Natural killer cell (primary cell): ENCODE data around the gene COL9A2. TPM values are rescaled to one million over a fixed set of nuclear protein-coding genes. Genes with fewer than 3 reads are reported as not detected.

Experiments used
- ATAC-seq, 3 donors: fragments of 150-1000 bp in 2 of 3; fragments of 200-7000 bp in 1 of 3; cut with Tn5 transposase; 1 replicate in 1 of 3; 2 replicates in 2 of 3; pipeline ENCODE4 v1.10.0; 2021; ENCODE audit warnings: mild to moderate bottlenecking in 2 of 3, moderate library complexity in 2 of 3
- DNase-seq, 2 donors: peaks; one replicate each; pipeline versions ENCODE4 v3.0.0 to v3.0.0-alpha.2; 2013 to 2021; ENCODE audit warnings: mixed read lengths in 1 of 2
- H3K27ac ChIP-seq: one replicate; pipeline ENCODE4 v1.5.1; 2013; ENCODE audit warnings: mild to moderate bottlenecking, low read length
- H3K27me3 ChIP-seq: one replicate; pipeline ENCODE4 v1.6.1; 2013; ENCODE audit warnings: low read length; ENCODE audit not compliant: control insufficient read depth, insufficient read depth
- H3K36me3 ChIP-seq: one replicate; pipeline ENCODE4 v1.6.1; 2013; ENCODE audit warnings: low read length; ENCODE audit not compliant: control insufficient read depth, insufficient read depth
- H3K4me1 ChIP-seq: one replicate; pipeline ENCODE4 v1.6.1; 2013; ENCODE audit warnings: low read length; ENCODE audit not compliant: control insufficient read depth, insufficient read depth
- H3K4me3 ChIP-seq: one replicate; pipeline ENCODE4 v1.5.1; 2013; ENCODE audit warnings: low read length
- H3K9me3 ChIP-seq: one replicate; pipeline ENCODE4 v1.6.1; 2013; ENCODE audit warnings: low read length; ENCODE audit not compliant: control insufficient read depth, insufficient read depth
- H3K27ac Mint-ChIP-seq, 2 donors: one replicate each; pipeline ENCODE4 v1.8.0; 2022; ENCODE audit warnings: mild to moderate bottlenecking in 2 of 2, mixed read lengths in 2 of 2, moderate library complexity in 1 of 2
- H3K27me3 Mint-ChIP-seq, 2 donors: one replicate each; pipeline ENCODE4 v1.8.0; 2022; ENCODE audit warnings: low read depth in 2 of 2, mixed read lengths in 2 of 2
- H3K36me3 Mint-ChIP-seq: one replicate; pipeline ENCODE4 v1.8.0; 2022; ENCODE audit warnings: mixed read lengths
- H3K4me1 Mint-ChIP-seq, 2 donors: one replicate each; pipeline ENCODE4 v1.8.0; 2022; ENCODE audit warnings: mixed read lengths in 2 of 2
- H3K4me3 Mint-ChIP-seq: one replicate; pipeline ENCODE4 v1.8.0; 2022; ENCODE audit warnings: mild to moderate bottlenecking, moderate library complexity, mixed read lengths
- H3K9me3 Mint-ChIP-seq, 2 donors: one replicate each; pipeline ENCODE4 v1.8.0; 2022; ENCODE audit warnings: mixed read lengths in 2 of 2
- CTCF ChIP-seq: fragments of 200-600 bp; IDR thresholded peaks from one replicate; pipeline ENCODE4 v1.8.0; 2022; ENCODE audit warnings: antibody characterized with exemption
- WGBS: methylation state at CpG from one replicate; pipeline ENCODE4 v1.1.7; 2013; ENCODE audit warnings: missing lambda C conversion rate; ENCODE audit not compliant: insufficient coverage; 5-methylcytosine and 5-hydroxymethylcytosine counted together
- intact Hi-C: fragments of 100-400 bp; cut with micrococcal nuclease; formaldehyde crosslinking; loops from one replicate; pipeline ENCODE4 v1.14.2; 2022
- total RNA-seq, 4 donors: library from RNA; stranded (reverse); fragments of 120-200 nt in 1 of 4; gene quantifications; one replicate each; pipeline versions ENCODE4 v1.2.3 to v1.2.4, GENCODE V29; 2013 to 2022

COL9A2 gene
- total RNA-seq, 3 donors from 2014 or later (not counting 1 experiment from before 2014, with no cell fraction given) = 2.4 to 2.6 (median 2.5) TPM

- WGBS = 96% methylated on average over 6 of the region's 6 CpGs
- H3K4me3 ChIP-seq = no peak overlapping the region
- H3K27ac ChIP-seq = no peak overlapping the region
- ATAC-seq = no peak
- H3K9me3 ChIP-seq = no peaks in the 10 kb centered on the region
- H3K4me1 ChIP-seq = peaks cover 8% of the 10 kb centered on the region
- Mint-ChIP-seq H3K36me3 (no peaks in the 10 kb centered on the region), H3K4me3 (no peak overlapping the region), H3K9me3 (no peaks in the 10 kb centered on the region), H3K4me1 (no peaks in the 10 kb centered on the region), H3K27me3 (no peaks in the 10 kb centered on the region), H3K27ac (no peak overlapping the region)
- DNase-seq = no peak
- intact Hi-C loops = no loop called here
- TF ChIP-seq CTCF = no peak
- H3K27me3 ChIP-seq = no peaks in the 10 kb centered on the region
- H3K36me3 ChIP-seq = no peaks in the 10 kb centered on the region
Measured at GRCh38 chr1:40307186-40307585, 9.9 kb downstream of the COL9A2 start.

DNA sequence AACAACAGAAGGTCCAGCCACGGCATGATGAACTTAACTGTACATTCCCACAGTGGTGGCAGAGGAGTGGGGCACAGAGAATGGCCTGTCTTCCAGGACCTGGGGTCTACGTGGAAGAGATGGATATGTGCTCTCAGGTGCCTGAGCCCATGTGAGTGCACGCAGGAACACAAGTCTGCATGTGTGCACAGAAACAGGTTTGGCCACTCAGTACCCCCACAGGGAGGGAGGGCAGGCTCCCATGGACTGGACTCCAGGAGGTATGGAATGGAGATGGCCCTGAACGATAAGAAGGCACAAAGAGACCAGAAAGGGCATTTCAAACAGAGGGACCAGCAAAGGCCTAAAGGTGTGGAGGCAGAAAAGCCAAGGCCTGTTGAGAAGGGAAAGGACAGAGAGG lies 10.8 kb downstream of the COL9A2 start:
- H3K27me3 Mint-ChIP-seq = no peaks in the 10 kb centered on the region
- H3K36me3 Mint-ChIP-seq = no peaks in the 10 kb centered on the region
- intact Hi-C loops = no loop called here
- H3K4me3 ChIP-seq = no peak overlapping the region
- H3K27ac Mint-ChIP-seq = no peak overlapping the region
- TF ChIP-seq CTCF = no peak
- H3K27ac ChIP-seq = no peak overlapping the region
- WGBS = 97% methylated on average over 4 of the region's 4 CpGs
- H3K27me3 ChIP-seq = no peaks in the 10 kb centered on the region
- no peaks in the 10 kb centered on the region for H3K36me3 ChIP-seq
- H3K9me3 ChIP-seq = no peaks in the 10 kb centered on the region
- no peaks in the 10 kb centered on the region for H3K9me3 Mint-ChIP-seq
- H3K4me1 ChIP-seq = no peaks in the 10 kb centered on the region
- DNase-seq (no peak), ATAC-seq (no peak)
- H3K4me3 Mint-ChIP-seq = no peak overlapping the region
- no peaks in the 10 kb centered on the region for H3K4me1 Mint-ChIP-seq

GRCh38 chr1:40305871-40306270 lies 11.2 kb downstream of the COL9A2 start:
- no peaks in the 10 kb centered on the region for H3K27me3 ChIP-seq
- TF ChIP-seq CTCF = no peak
- no peak overlapping the region for H3K4me3 ChIP-seq
- 94% methylated on average over 2 of the region's 2 CpGs for WGBS
- H3K4me3 Mint-ChIP-seq = no peak overlapping the region
- H3K27ac ChIP-seq = no peak overlapping the region
- no peak overlapping the region for H3K27ac Mint-ChIP-seq
- H3K36me3 ChIP-seq = no peaks in the 10 kb centered on the region
- no peaks in the 10 kb centered on the region for H3K36me3 Mint-ChIP-seq
- H3K4me1 Mint-ChIP-seq = no peaks in the 10 kb centered on the region
- no peaks in the 10 kb centered on the region for H3K27me3 Mint-ChIP-seq
- DNase-seq (no peak), ATAC-seq (no peak)
- no peaks in the 10 kb centered on the region for H3K4me1 ChIP-seq
- intact Hi-C loops = no loop called here
- no peaks in the 10 kb centered on the region for H3K9me3 Mint-ChIP-seq
- no peaks in the 10 kb centered on the region for H3K9me3 ChIP-seq

DNA sequence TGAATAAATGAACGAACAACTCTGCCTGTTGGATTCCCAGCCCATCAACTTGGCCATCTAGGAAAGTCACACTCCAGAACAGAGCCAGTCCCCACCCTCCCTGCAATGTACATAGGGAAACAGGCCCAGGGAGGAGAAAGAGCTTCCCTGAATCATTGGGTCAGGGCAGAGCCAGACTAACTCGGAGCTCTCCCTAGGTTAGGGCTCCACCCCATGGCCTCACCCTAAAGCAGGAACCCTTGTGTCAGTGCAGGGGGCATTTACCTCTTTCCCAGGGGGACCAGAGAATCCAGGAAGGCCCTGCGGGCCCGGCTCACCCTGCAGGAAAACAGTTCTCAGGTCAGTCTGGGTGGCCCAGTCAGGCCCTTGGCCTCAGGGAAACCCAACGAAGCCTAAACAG lies 11.6 kb downstream of the COL9A2 start:
- no peaks in the 10 kb centered on the region for H3K36me3 ChIP-seq
- no peak overlapping the region for H3K4me3 ChIP-seq
- no peaks in the 10 kb centered on the region for H3K4me1 ChIP-seq
- no peaks in the 10 kb centered on the region for H3K9me3 Mint-ChIP-seq
- no peak overlapping the region for H3K27ac Mint-ChIP-seq
- WGBS = 92% methylated on average over 4 of the region's 5 CpGs
- H3K27me3 ChIP-seq = no peaks in the 10 kb centered on the region
- intact Hi-C loops = no loop called here
- no peak overlapping the region for H3K27ac ChIP-seq
- H3K36me3 Mint-ChIP-seq = no peaks in the 10 kb centered on the region
- ATAC-seq = no peak
- DNase-seq = no peak
- no peaks in the 10 kb centered on the region for H3K9me3 ChIP-seq
- H3K4me3 Mint-ChIP-seq = no peak overlapping the region
- no peaks in the 10 kb centered on the region for H3K4me1 Mint-ChIP-seq
- TF ChIP-seq CTCF = no peak
- no peaks in the 10 kb centered on the region for H3K27me3 Mint-ChIP-seq
